ENCODE measurements around the gene AQP9.

DNA sequence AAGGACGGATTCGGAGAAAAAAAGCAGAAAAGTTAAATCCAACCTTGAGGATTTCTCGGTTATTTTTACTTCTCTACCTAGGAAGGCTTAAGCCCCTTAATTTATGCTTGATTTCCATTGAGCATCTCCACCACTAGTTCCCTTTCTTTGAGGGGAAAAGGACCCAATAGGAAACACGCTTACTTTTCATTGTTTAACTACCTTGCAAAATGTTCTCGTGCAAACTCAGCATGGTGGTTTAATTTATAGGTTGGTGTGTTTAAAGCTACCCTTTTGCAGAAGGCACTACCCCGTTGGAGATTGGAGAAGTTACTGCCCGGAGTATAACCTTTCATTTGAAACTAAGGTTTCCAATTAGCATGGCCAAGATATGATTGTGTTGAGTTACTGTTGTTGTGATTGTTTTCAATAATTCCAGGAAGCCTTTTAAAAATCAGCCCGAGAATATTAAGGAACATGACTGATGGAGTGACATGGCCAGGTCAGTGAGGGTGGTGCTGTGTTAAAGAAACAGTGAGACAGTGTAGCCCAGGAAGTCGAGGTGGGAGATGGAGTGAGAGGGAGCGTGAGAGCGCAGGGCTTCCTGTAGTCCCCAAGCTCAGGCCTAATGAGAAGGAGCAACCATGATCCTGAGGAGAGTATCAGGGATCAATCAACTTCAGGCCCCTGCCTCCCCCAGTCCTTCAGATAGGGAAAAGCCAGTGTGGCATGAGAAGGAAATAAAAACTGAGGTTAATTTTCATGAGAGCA is 76.6 kb downstream of the AQP9 start:
- TF ChIP-seq EZH2 (optimal IDR thresholded peaks at IDR 0.05; ENCODE audit: low read depth, low read length) (no peak), EZH2phosphoT487 (IDR thresholded peaks at IDR 0.05; ENCODE audit: low read length) (no peak)
- TF ChIP-seq, protein P1, sequence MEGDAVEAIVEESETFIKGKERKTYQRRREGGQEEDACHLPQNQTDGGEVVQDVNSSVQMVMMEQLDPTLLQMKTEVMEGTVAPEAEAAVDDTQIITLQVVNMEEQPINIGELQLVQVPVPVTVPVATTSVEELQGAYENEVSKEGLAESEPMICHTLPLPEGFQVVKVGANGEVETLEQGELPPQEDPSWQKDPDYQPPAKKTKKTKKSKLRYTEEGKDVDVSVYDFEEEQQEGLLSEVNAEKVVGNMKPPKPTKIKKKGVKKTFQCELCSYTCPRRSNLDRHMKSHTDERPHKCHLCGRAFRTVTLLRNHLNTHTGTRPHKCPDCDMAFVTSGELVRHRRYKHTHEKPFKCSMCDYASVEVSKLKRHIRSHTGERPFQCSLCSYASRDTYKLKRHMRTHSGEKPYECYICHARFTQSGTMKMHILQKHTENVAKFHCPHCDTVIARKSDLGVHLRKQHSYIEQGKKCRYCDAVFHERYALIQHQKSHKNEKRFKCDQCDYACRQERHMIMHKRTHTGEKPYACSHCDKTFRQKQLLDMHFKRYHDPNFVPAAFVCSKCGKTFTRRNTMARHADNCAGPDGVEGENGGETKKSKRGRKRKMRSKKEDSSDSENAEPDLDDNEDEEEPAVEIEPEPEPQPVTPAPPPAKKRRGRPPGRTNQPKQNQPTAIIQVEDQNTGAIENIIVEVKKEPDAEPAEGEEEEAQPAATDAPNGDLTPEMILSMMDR (IDR thresholded peaks at IDR 0.05; ENCODE audit: low read length): no peak
